Liver (tissue), 2 donors: ENCODE results near the gene NDUFB2.

ENCODE experiments used
- YY1 ChIP-seq: IDR thresholded peaks from 2 replicates; pipeline ENCODE4 v1.6.1; 2016; ENCODE audit warnings: antibody characterized with exemption, mild to moderate bottlenecking
- TF ChIP-seq, protein P1 (sequence below): IDR thresholded peaks from 2 replicates; pipeline ENCODE4 v1.6.1; 2016; ENCODE audit warnings: antibody characterized with exemption
- donor health status: healthy.

DNA sequence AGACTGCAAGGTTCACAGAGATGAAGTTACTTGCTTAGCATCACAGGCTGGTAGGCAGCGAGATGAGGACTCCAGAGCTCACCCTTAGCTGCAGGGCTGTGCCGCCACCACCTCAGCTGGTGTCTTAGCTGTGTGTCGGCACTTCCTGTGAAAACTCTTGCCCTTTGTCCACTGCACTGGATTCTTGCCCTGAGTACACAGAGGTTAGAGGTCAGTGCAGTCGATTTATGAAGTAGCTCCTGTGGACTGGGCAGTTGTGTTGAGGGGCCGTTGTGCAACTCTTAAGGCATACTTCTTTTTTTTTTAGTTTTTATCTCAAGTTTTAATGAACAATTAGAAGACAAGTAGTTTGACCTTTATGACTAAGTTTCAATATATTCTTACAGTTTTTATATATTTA, 10.6 kb downstream of the NDUFB2 start:
- TF ChIP-seq YY1, result no peak
- TF ChIP-seq, protein P1, sequence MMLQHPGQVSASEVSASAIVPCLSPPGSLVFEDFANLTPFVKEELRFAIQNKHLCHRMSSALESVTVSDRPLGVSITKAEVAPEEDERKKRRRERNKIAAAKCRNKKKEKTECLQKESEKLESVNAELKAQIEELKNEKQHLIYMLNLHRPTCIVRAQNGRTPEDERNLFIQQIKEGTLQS, result no peak
